ENCODE results near the gene CD3G.

GRCh38 chr11:118339281-118339961 lies 4.7 kb upstream of the CD3G start:
- TF ChIP-seq, protein P1, sequence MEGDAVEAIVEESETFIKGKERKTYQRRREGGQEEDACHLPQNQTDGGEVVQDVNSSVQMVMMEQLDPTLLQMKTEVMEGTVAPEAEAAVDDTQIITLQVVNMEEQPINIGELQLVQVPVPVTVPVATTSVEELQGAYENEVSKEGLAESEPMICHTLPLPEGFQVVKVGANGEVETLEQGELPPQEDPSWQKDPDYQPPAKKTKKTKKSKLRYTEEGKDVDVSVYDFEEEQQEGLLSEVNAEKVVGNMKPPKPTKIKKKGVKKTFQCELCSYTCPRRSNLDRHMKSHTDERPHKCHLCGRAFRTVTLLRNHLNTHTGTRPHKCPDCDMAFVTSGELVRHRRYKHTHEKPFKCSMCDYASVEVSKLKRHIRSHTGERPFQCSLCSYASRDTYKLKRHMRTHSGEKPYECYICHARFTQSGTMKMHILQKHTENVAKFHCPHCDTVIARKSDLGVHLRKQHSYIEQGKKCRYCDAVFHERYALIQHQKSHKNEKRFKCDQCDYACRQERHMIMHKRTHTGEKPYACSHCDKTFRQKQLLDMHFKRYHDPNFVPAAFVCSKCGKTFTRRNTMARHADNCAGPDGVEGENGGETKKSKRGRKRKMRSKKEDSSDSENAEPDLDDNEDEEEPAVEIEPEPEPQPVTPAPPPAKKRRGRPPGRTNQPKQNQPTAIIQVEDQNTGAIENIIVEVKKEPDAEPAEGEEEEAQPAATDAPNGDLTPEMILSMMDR (IDR thresholded peaks at IDR 0.05) = no peak
- TF ChIP-seq POLR2A (IDR thresholded peaks at IDR 0.05) = no peak

All from lower leg skin (tissue), 3 donors.